GM19372 (cell line): ENCODE measurements around the gene POLDIP2.

Source experiments
- ATAC-seq: cut with Tn5 transposase; IDR thresholded peaks from one replicate; pipeline ENCODE4 v1.9.1; 2021; ENCODE audit warnings: mild to moderate bottlenecking, low read depth, moderate library complexity; ENCODE audit not compliant: unreplicated experiment

The POLDIP2 gene

DNA sequence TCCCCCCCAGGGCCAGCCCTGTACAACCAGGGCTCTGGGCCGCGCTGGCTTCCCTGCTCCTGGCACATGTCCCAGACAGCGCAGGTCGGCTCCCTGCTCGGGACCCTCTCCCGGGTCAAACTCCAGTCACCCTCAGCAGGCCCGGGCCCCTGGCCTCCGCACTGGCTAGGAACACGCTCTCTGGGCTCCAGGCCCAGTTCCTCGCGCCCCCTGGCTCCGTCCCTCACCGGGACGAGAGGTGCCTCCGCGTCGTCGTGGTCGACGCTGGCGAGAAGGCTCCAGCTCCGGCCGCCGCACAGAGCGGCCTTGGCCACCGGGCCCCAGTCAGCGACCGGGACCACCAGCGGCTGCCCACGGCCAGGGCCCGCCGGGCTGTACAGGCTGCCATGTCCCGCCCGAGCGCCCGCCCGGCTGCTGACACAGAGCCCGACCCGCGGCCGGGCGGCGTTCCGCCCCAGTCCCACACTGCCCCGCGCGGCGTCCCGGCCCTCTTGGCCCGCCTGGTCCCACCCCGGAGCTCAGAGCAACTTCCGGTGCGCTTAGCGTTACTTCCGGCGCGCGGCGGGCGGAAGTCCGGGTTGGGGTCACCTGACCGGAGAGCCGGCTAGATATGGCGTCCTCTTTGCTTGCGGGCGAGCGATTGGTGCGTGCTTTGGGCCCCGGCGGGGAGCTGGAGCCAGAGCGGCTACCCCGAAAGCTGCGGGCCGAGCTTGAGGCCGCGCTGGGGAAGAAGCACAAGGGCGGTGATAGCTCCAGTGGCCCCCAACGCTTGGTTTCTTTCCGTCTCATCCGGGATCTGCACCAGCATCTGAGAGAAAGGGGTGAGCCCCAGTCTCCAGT lies at the start of gene POLDIP2:
POLDIP2 (minus strand) TSS at position 467 of the 840 bp plus-strand sequence; CDS start at position 388, 79 bp downstream.
- peak; percentile 98 for ATAC-seq

DNA sequence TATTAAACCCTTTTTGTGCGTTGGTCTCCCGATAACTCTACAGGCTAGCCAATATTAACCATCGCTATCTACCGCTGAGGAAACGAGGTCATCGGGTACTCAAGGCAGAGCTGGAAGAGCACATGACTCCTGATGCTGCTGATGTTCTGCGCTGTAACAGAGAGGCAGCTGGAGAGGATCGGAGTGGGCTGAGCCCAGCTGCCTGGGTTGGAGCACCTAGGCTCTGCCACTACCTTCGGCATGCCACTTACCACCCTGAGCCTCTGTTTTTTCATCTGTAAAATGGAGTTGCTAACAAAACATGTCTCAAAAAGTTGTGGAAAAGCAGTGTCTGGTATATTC lies 49.1 kb upstream of the POLDIP2 start:
- ATAC-seq: peak; percentile 10

- ATAC-seq: peak; percentile 69
Measured at GRCh38 chr17:28405632-28406472, 48.5 kb upstream of the POLDIP2 start, which contains the start of gene SLC46A1. TSS of gene SLC46A1 (minus strand) at chr17:28406212. CDS start at chr17:28406114, 98 bp downstream.

GRCh38 chr17:28404812-28405570 lies 47.7 kb upstream of the POLDIP2 start:
- ATAC-seq: no peak

DNA sequence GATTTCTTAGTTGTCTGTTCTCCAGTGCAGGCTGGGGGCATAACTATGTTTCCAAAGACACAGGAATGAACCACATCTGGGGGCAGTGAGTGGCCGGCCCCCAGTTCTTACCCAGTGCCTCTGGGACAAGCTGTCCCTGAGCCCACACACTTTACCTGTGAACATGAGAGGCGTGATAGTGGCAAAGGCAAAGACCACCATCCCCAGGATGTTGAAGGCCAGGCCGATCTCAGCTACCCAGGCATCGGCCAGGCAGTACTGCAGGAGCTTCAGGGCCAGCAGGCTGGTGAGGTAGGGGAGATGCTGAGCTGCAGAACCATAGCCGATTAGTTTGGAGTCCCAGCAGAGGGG lies 47.1 kb upstream of the POLDIP2 start:
- no peak for ATAC-seq

GRCh38 chr17:28404007-28404406 lies 46.7 kb upstream of the POLDIP2 start:
- no peak for ATAC-seq

DNA sequence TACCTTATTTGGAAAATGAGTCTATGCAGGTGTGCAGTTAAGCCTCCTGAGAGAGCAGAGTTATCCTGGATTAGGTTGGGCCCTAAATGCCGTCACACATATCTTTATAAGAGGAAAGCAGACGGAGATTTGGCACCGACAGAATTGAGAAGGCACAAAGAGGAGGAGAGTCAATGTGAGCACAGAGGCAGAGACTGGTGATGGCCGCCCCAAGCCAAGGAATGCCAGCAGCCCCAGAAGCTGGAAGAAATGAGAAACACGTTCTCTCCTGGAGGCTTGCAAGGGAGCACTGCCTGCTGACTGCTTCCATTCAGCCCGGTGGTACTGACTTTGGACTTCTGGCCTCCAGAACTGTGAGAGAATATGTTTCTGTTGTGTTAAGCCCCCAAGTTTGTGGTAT lies 45.5 kb upstream of the POLDIP2 start:
- no peak for ATAC-seq

GRCh38 chr17:28402224-28402630 lies 44.9 kb upstream of the POLDIP2 start:
- no peak for ATAC-seq

DNA sequence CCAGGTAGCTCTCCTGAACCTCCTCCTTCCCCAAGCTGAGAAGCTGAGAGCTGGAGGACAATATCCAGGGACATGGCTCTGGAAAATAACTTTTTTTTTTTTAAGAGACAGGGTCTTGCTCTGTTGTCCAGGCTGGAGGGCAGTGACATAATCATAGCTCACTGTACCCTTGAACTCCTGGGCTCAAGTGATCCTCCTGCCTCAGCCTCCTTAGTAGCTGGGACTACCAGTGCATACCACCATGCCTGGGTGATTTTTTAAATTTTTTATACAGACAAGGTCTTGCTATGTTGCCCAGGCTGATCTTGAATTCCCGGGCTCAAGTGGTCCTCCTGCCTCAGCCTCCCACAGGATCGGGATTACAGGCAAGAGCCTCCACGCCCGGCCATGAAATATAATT lies 42.5 kb upstream of the POLDIP2 start:
- ATAC-seq: no peak

DNA sequence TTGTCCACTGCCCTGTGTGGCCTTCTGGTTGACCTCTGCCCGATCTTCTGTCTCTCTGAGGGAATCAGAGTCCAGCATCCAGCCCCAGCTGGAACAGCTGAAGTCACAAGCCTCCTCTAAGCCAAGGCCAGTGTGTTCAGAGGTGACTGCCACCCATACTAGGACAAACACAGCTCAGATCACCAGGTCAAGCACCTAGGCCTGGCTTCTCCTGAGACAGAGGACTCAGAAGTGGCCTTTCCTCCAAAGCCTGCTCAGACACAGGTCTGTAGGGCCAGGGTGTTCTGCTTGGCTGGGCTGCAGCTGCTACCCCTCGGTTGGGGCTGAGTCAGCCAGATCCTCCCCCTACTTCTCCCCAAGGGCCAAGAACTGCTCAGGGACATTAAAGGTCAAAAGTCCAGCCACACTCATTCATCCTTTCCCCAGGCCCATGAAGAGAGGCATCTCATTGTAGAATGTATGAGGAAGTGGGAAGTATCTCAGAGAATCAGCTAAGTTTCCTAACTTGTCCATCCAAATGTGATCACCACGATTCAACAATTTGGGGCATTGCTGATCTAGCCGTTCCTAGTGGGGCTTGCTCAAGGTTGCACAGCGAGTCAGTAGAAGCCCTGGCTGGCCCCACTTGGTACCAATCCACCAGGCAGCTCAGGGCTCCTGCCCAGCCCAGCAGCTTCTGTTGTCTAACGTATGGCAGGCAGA lies 41.1 kb upstream of the POLDIP2 start:
- no peak for ATAC-seq

DNA sequence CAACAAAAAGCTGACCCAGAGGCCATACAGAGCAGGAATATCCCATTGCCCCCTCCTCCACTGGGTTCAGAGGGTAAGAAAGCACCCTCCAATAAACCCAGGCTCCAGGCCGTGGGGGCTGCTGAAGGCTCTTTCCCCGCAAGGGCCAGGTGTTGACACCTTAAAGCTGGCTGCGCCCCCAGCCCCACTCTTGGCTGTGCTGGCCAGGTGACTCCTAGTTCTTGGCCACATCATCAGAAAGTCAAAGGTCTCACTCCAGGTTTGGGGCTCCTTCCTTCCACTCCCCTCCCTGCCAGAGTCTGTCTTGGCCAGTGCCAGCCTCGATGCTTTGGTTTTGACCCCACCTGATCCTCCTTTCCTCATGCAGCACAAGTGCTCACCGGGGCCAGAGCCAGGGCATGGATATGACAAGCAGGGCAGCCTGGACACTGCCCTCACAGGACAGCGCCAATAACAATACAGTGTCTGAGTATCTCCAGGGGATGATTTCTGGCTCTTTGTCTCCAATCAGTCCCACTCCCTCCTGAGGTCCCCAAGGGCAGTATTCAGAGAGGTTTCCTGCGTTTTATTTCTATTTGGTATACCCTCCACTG lies 40.5 kb upstream of the POLDIP2 start:
- ATAC-seq: no peak

GRCh38 chr17:28397275-28397674 lies 39.9 kb upstream of the POLDIP2 start:
- ATAC-seq: no peak

DNA sequence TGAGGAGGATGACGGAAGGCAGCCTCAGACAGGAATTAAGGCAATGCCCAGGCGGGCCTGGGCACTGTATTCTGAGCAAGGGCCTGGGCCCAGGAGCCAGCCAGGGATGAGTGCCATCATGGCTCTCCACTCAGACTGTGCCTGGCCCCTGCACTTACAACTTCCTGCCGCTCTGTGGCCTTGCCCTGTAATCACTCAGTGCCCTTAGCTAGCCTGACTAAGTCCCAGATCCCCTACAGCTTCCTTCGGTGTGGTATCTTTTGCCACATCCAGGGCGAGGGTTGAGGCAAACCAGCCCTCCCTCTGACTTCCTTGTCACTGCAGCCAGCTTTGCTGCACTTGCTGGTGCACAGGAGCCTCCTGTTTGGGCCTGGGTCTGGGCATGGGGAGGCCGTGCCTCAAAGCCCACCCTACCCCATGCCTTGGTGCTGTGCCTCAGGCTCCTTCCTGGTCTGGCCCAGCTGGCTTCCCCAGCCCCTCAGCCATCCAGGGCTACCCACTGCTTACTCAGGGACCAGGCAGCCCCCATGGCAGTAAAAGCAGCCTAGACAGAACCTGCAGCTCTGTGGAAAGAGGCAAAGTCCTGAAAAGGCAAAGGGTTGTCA lies 39.4 kb upstream of the POLDIP2 start:
- no peak for ATAC-seq

- no peak for ATAC-seq
Measured at GRCh38 chr17:28395968-28396367, 38.6 kb upstream of the POLDIP2 start.

DNA sequence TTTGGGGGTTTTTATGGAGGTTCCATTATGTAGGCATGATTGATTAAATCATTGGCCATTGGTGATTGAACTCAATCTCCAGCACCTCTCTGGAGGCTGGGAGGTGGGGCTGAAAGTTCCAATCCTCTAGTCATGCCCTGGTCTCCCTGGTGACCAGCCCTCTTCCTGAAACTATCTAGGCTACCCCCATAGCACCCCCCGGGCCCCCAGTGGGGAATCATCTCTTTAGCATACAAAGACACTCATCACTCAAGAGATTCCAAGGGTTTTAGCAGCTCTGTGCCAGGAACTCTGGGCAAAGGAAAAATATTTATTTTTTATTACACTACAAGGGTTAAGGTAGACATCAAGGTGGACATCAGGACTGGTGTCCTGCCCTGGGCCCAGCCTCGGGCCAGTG lies 38.1 kb upstream of the POLDIP2 start:
- no peak for ATAC-seq

DNA sequence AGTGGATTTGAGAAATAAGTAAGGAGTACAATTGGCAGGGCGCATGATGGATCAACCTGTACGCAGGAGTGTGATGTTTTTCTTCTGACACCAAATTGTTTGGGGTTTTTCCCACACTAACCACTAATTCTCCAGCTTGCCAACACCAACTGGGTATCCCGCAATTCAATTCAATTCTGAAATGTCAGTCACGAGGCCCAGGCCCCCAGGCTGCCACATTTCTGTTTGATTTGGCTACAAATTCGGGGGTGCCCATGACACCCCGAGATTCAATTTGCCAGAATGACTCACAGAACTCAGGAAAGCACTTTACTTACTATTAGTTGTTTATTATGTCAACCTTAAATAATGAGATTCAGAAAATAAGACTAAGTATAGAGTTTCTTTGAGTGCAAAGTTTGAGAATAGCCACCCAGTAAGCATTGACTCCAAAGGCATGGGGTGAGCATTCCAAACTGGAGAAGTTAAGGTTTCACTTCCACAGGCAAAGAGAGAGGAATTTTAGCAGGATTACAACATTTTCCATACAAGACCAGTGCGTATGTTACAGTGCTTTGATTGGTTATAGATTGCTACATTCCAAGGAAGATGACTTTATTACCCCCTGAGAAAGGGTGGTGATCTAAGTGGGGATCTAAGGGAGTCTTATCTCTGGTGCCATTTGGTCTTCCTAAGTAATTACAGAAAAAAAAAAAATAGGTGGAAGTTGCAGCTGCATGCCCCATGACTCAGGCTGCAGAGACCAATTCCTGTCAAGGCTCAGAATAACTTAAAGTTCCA lies 37.2 kb upstream of the POLDIP2 start:
- ATAC-seq: no peak

DNA sequence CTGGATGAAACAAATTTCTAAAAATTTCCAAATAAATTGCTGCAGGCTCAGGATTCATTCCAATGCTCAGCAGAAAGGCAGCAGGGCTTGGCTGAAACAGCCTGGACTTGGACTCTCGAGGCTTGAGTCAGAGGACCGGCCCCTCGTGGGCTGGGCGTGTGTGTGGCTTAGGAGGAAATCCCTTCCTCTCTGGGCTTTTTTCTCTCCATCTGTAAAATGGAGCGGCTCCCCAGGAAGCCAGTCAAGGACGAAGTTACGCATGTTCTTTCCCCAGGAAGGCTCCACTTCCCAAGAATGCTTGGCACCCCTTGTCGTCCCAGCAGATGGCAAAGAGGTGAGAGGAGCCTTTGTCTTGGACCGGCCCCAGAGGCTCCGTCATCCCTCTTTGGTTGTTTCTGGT lies 35.2 kb upstream of the POLDIP2 start:
- no peak for ATAC-seq

GRCh38 chr17:28391401-28391800 lies 34.1 kb upstream of the POLDIP2 start:
- ATAC-seq: no peak

- no peak for ATAC-seq
Measured at GRCh38 chr17:28390984-28391383, 33.7 kb upstream of the POLDIP2 start.
